Superior temporal gyrus (tissue), 1 donor: Measurements from ENCODE around the gene TDRD6.
"Not testable (repeated sequence)": the region's sequence is repeated elsewhere in the genome, so short reads cannot be mapped to it uniquely, and the experiment has no call there.

Experiments
- DNase-seq: peaks from one replicate; pipeline ENCODE4 v3.0.0-alpha.2; 2016; ENCODE audit errors: extremely low spot score

The TDRD6 gene

GRCh38 chr6:46743425-46744158 lies 55.9 kb downstream of the TDRD6 start:
- no peak for DNase-seq

GRCh38 chr6:46744159-46744725 lies 56.6 kb downstream of the TDRD6 start:
- DNase-seq = not testable (repeated sequence)

DNA sequence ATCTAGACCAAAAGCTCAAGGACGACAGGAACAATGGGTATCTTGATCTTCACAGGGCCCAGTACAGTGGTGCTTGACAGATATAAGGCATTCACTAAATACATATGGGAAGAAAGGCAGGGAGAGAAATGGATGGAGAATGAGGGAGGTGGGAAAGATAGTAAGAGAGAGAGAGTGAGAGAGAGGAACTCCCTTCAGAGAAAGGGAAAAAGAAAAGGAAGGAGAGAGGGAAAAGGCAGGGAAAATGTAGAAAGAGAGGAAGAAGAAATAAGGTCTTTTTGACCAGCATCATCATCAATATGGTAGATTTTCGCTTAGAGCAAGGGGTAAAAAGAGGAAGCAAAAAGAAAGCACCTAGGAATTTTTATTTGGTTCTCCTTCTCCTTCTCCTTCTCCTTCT lies 58.3 kb downstream of the TDRD6 start:
- no peak for DNase-seq

- no peak for DNase-seq
Measured at GRCh38 chr6:46746696-46747095, 59.0 kb downstream of the TDRD6 start, which contains the start of gene ANKRD66. Gene ANKRD66 (plus strand): TSS chr6:46746933. CDS start chr6:46751949, 5,016 bp downstream.

- no peak for DNase-seq
Measured at GRCh38 chr6:46748940-46749503, 61.3 kb downstream of the TDRD6 start.

DNA sequence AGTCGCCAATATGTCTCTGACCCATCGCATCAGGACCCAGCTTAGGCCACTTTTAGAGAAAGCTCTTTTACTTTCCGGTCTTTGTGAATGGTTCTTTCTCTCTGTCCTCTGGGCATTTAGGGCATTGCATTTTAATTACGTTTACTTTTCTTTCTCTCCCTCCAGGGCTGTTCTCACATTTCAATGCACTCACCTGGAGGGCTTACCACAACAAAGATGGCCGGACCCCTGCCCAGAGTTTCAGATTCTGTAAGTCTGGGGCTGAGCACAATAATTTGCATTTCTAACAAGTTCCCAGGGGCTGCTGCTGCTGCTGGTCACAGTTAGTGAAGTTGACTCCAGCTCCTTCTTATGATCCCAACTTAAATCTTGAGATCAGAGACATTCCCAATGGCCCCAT lies 62.0 kb downstream of the TDRD6 start:
- no peak for DNase-seq

- no peak for DNase-seq
Measured at GRCh38 chr6:46751658-46752057, 64.0 kb downstream of the TDRD6 start.
